Measurements from ENCODE around the gene RNASET2.
"Not testable (repeated sequence)": the region's sequence is repeated elsewhere in the genome, so short reads cannot be mapped to it uniquely, and the experiment has no call there.

RNASET2 gene

GRCh38 chr6:166927240-166927934, 29.0 kb downstream of the RNASET2 start:
- DNase-seq (ENCODE audit: low spot score): no peak

- no peak for DNase-seq (ENCODE audit: low spot score)
Observed at GRCh38 chr6:166926748-166927147, 29.6 kb downstream of the RNASET2 start.

GRCh38 chr6:166925141-166925996, 31.0 kb downstream of the RNASET2 start:
- DNase-seq (ENCODE audit: low spot score): no peak

GRCh38 chr6:166924531-166924930, 31.8 kb downstream of the RNASET2 start:
- DNase-seq (ENCODE audit: low spot score): no peak

GRCh38 chr6:166922937-166923336, 33.4 kb downstream of the RNASET2 start:
- DNase-seq (ENCODE audit: low spot score): no peak

- DNase-seq (ENCODE audit: low spot score): no peak
Observed at GRCh38 chr6:166921570-166921969, 34.8 kb downstream of the RNASET2 start.

GRCh38 chr6:166916824-166917223, 39.5 kb downstream of the RNASET2 start:
- DNase-seq (ENCODE audit: low spot score): no peak

GRCh38 chr6:166915484-166915883, 40.9 kb downstream of the RNASET2 start:
- DNase-seq (ENCODE audit: low spot score): peak; percentile 26

GRCh38 chr6:166914952-166915351, 41.4 kb downstream of the RNASET2 start:
- not testable (repeated sequence) for DNase-seq (ENCODE audit: low spot score)

- no peak for DNase-seq (ENCODE audit: low spot score)
Observed at GRCh38 chr6:166911248-166911677, 45.1 kb downstream of the RNASET2 start.

GRCh38 chr6:166910601-166911000, 45.7 kb downstream of the RNASET2 start:
- no peak for DNase-seq (ENCODE audit: low spot score)

- no peak for DNase-seq (ENCODE audit: low spot score)
Observed at GRCh38 chr6:166908811-166909210, 47.5 kb downstream of the RNASET2 start.

- no peak for DNase-seq (ENCODE audit: low spot score)
Observed at GRCh38 chr6:166907871-166908806, 48.2 kb downstream of the RNASET2 start.

GRCh38 chr6:166907373-166907841, 48.9 kb downstream of the RNASET2 start:
- DNase-seq (ENCODE audit: low spot score): no peak

GRCh38 chr6:166906376-166907044, 49.8 kb downstream of the RNASET2 start:
- DNase-seq (ENCODE audit: low spot score): no peak

GRCh38 chr6:166905505-166906134, 50.7 kb downstream of the RNASET2 start:
- DNase-seq (ENCODE audit: low spot score): no peak

GRCh38 chr6:166905013-166905412, 51.3 kb downstream of the RNASET2 start:
- no peak for DNase-seq (ENCODE audit: low spot score)

- peak; percentile 62 for DNase-seq (ENCODE audit: low spot score)
Observed at GRCh38 chr6:166904101-166904746, 52.1 kb downstream of the RNASET2 start.

- DNase-seq (ENCODE audit: low spot score): no peak
Observed at GRCh38 chr6:166903500-166903899, 52.9 kb downstream of the RNASET2 start.

- no peak for DNase-seq (ENCODE audit: low spot score)
Observed at GRCh38 chr6:166903027-166903426, 53.3 kb downstream of the RNASET2 start.
